Sigmoid colon (tissue), 4 donors: Measurements from ENCODE around the gene CREB1.

Experiments
- POLR2A ChIP-seq, 2 donors: fragments of 450-650 bp; IDR thresholded peaks; one replicate each; pipeline ENCODE4 v1.6.1; 2016; ENCODE audit warnings: antibody characterized with exemption in 2 of 2, mild to moderate bottlenecking in 2 of 2, moderate library complexity in 2 of 2
- POLR2AphosphoS5 ChIP-seq, 4 donors: sonication (generic); formaldehyde crosslinking; IDR thresholded peaks; one replicate each; pipeline ENCODE4 v1.6.1; 2017; ENCODE audit warnings: antibody characterized with exemption in 4 of 4
- TF ChIP-seq, protein P1 (sequence below), 4 experiments: fragments of 450-650 bp in 3 of 4; fragments of 200-600 bp in 1 of 4; IDR thresholded peaks; one replicate each; pipeline ENCODE4 v1.5.1; 2016 to 2019; ENCODE audit warnings: antibody characterized with exemption in 4 of 4, mild to moderate bottlenecking in 3 of 4, moderate library complexity in 2 of 4

DNA sequence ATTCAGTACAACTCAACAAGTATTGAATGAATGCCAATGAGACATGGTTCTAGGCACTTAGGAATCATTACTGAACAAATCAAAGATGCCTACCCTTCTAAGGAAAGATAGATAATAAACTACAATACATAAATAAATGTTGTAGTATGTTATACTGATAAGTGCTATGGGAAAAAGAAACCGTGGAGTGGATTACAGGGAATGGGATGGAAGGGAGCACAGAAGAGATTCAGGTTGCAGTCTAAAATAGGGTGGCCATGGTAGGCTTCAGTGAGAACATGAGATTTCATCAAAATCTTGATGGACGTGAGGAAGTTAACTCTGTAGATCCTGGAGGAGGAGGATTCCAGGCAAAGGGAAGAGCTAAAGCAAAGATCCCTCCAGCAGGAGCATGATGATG is 17.9 kb upstream of the CREB1 start:
- TF ChIP-seq, protein P1, sequence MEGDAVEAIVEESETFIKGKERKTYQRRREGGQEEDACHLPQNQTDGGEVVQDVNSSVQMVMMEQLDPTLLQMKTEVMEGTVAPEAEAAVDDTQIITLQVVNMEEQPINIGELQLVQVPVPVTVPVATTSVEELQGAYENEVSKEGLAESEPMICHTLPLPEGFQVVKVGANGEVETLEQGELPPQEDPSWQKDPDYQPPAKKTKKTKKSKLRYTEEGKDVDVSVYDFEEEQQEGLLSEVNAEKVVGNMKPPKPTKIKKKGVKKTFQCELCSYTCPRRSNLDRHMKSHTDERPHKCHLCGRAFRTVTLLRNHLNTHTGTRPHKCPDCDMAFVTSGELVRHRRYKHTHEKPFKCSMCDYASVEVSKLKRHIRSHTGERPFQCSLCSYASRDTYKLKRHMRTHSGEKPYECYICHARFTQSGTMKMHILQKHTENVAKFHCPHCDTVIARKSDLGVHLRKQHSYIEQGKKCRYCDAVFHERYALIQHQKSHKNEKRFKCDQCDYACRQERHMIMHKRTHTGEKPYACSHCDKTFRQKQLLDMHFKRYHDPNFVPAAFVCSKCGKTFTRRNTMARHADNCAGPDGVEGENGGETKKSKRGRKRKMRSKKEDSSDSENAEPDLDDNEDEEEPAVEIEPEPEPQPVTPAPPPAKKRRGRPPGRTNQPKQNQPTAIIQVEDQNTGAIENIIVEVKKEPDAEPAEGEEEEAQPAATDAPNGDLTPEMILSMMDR (IDR thresholded peaks at IDR 0.05) = no peak
- no peak for TF ChIP-seq POLR2AphosphoS5 (IDR thresholded peaks at IDR 0.05)
- no peak for TF ChIP-seq POLR2A (IDR thresholded peaks at IDR 0.05)
